Breast epithelium (tissue), 4 donors: ENCODE measurements around the gene CTNND2. TPM values are rescaled to one million over a fixed set of nuclear protein-coding genes. Genes with fewer than 3 reads are reported as not detected.

Experiments
- DNase-seq, 2 donors: peaks; one replicate each; pipeline ENCODE4 v3.0.0-alpha.2; 2019; ENCODE audit warnings: low spot score in 2 of 2
- H3K27ac ChIP-seq, 2 donors: fragments of 200-600 bp; sonication (generic) in 1 of 2; one replicate each; pipeline ENCODE4 v1.5.1; 2016 to 2019; ENCODE audit warnings: mild to moderate bottlenecking in 1 of 2
- H3K27me3 ChIP-seq, 2 donors: fragments of 200-600 bp; sonication (generic) in 1 of 2; one replicate each; pipeline versions ENCODE4 v1.5.1 to v1.6.0; 2017 to 2019; ENCODE audit warnings: control low read depth in 1 of 2, mild to moderate bottlenecking in 1 of 2
- H3K36me3 ChIP-seq: fragments of 200-600 bp; one replicate; pipeline ENCODE4 v1.5.1; 2019
- H3K4me1 ChIP-seq, 2 donors: fragments of 200-600 bp; sonication (generic); one replicate each; pipeline ENCODE4 v1.5.1; 2016 to 2019; ENCODE audit warnings: control low read depth in 1 of 2
- H3K4me3 ChIP-seq, 3 donors: fragments of 200-600 bp; sonication (generic); 1 replicate in 2 of 3; 2 replicates in 1 of 3; pipeline ENCODE4 v1.5.1; 2016 to 2019; ENCODE audit warnings: mild to moderate bottlenecking in 3 of 3, moderate library complexity in 2 of 3
- H3K9me3 ChIP-seq, 2 donors: fragments of 200-600 bp; sonication (generic) in 1 of 2; one replicate each; pipeline ENCODE4 v1.5.1; 2016 to 2019; ENCODE audit warnings: control low read depth in 1 of 2
- CTCF ChIP-seq, 3 donors: fragments of 450-650 bp; IDR thresholded peaks; one replicate each; pipeline ENCODE4 v1.5.1; 2016 to 2017; ENCODE audit warnings: antibody characterized with exemption in 3 of 3, mild to moderate bottlenecking in 3 of 3, moderate library complexity in 3 of 3
- POLR2A ChIP-seq: fragments of 450-650 bp; IDR thresholded peaks from one replicate; pipeline ENCODE4 v1.6.1; 2016; ENCODE audit warnings: antibody characterized with exemption, mild to moderate bottlenecking, moderate library complexity
- POLR2AphosphoS5 ChIP-seq, 3 donors: sonication (generic); formaldehyde crosslinking; IDR thresholded peaks; one replicate each; pipeline ENCODE4 v1.6.1; 2017; ENCODE audit warnings: antibody characterized with exemption in 3 of 3
- intact Hi-C: fragments of 100-400 bp; cut with DNase I; formaldehyde crosslinking; loops from one replicate; pipeline ENCODE4 v1.15.1; 2023; ENCODE audit warnings: low total_unique reads
- total RNA-seq, 3 donors: library from RNA; depleted of rRNA; stranded (reverse); fragments of >200 nt; gene quantifications; one replicate each; pipeline ENCODE4 v1.1.0, GENCODE V29; 2016

The CTNND2 gene
- total RNA-seq, 3 donors from 2014 or later = 3.3 to 6.0 TPM; not detected in 1

- H3K27me3 ChIP-seq = no peaks in the 10 kb centered on the region
- H3K27ac ChIP-seq = no peak overlapping the region
- no peak overlapping the region for H3K4me3 ChIP-seq
- no peaks in the 10 kb centered on the region for H3K9me3 ChIP-seq
- no peaks in the 10 kb centered on the region for H3K36me3 ChIP-seq
- no peak for DNase-seq
- intact Hi-C loops = no loop called here
- H3K4me1 ChIP-seq = no peaks in the 10 kb centered on the region
- TF ChIP-seq POLR2AphosphoS5 (IDR thresholded peaks at IDR 0.05) (no peak), POLR2A (no peak), CTCF (IDR thresholded peaks at IDR 0.05) (no peak)
Measured at GRCh38 chr5:11377896-11378295, 526.4 kb downstream of the CTNND2 start.

DNA sequence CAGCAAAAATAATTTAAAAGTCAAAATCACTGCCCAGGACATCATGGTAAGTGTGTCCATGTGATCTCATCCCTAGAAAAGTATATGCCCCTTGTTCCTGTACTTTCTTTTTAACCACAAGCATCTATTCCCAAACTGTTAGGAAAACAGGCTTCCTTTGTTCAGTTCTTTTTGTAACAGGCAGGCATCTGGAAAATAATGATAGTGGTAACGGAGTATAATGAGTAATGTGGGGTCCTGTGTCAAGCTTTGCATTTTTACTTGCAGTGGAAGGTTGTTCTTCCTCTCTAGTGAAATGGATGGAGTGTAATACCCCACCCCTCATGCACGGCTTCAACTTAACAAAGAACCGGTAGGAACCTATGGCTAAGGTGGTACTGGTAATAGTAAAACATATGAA, 532.1 kb downstream of the CTNND2 start:
- H3K36me3 ChIP-seq = no peaks in the 10 kb centered on the region
- no peak overlapping the region for H3K27ac ChIP-seq
- H3K9me3 ChIP-seq = no peaks in the 10 kb centered on the region
- no peaks in the 10 kb centered on the region for H3K27me3 ChIP-seq
- TF ChIP-seq POLR2A (no peak), POLR2AphosphoS5 (IDR thresholded peaks at IDR 0.05) (no peak), CTCF (IDR thresholded peaks at IDR 0.05) (no peak)
- H3K4me3 ChIP-seq = no peak overlapping the region
- H3K4me1 ChIP-seq = no peaks in the 10 kb centered on the region
- DNase-seq = no peak
- intact Hi-C loops = no loop called here

GRCh38 chr5:11371021-11371420, 533.2 kb downstream of the CTNND2 start:
- no peaks in the 10 kb centered on the region for H3K9me3 ChIP-seq
- H3K4me3 ChIP-seq = no peak overlapping the region
- intact Hi-C loops = no loop called here
- no peak overlapping the region for H3K27ac ChIP-seq
- no peaks in the 10 kb centered on the region for H3K27me3 ChIP-seq
- H3K4me1 ChIP-seq = no peaks in the 10 kb centered on the region
- TF ChIP-seq POLR2A = no peak
- TF ChIP-seq CTCF (IDR thresholded peaks at IDR 0.05) = no peak
- TF ChIP-seq POLR2AphosphoS5 (IDR thresholded peaks at IDR 0.05) = no peak
- no peak for DNase-seq
- H3K36me3 ChIP-seq = no peaks in the 10 kb centered on the region

- Histone ChIP-seq H3K9me3 (no peaks in the 10 kb centered on the region), H3K4me1 (no peaks in the 10 kb centered on the region), H3K36me3 (no peaks in the 10 kb centered on the region), H3K27ac (no peak overlapping the region), H3K4me3 (no peak overlapping the region), H3K27me3 (no peaks in the 10 kb centered on the region)
- TF ChIP-seq POLR2A (no peak), POLR2AphosphoS5 (IDR thresholded peaks at IDR 0.05) (no peak), CTCF (IDR thresholded peaks at IDR 0.05) (no peak)
- DNase-seq = no peak
- intact Hi-C loops = no loop called here
Measured at GRCh38 chr5:11364531-11364930, 539.7 kb downstream of the CTNND2 start.

DNA sequence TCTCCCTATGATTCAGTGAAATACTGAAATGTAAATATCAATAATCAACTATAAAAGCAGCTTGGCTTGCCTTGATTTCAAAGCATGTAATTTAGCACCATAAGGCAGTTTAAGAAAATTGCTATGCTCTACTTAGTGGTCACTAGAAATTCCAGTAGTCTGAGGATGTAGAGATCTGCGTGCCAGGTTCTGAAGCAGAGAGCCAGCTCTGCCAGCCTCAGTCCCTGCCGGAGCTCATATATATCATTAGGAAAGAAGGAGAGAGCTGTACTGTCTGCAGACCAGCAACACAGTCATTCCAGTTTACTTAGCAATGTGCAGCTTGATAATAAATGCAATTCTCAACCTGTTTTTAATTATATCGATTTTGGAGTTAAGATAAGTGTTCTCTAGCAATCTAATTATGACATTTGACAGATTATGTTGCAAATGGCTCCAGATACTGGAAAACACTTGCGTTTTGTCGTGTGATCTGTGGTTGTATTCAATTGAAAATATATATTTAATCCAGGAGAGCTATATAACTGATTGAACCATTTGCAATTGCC, 540.5 kb downstream of the CTNND2 start:
- Histone ChIP-seq H3K27ac (no peak overlapping the region), H3K27me3 (no peaks in the 10 kb centered on the region), H3K36me3 (no peaks in the 10 kb centered on the region), H3K9me3 (no peaks in the 10 kb centered on the region), H3K4me1 (no peaks in the 10 kb centered on the region), H3K4me3 (no peak overlapping the region)
- intact Hi-C loops = no loop called here
- no peak for DNase-seq
- TF ChIP-seq POLR2A = no peak
- TF ChIP-seq POLR2AphosphoS5 (IDR thresholded peaks at IDR 0.05) = no peak
- TF ChIP-seq CTCF (IDR thresholded peaks at IDR 0.05) = no peak
